IPS-18c (cell line): ENCODE results near the gene RCL1.

Experiments
- H3K4me3 ChIP-seq: 2 replicates; pipeline ENCODE4 v1.7.0; 2013; ENCODE audit warnings: low read depth, mild to moderate bottlenecking, low read length, moderate library complexity; ENCODE audit not compliant: insufficient read depth
- H3K9me3 ChIP-seq: one replicate; pipeline ENCODE4 v1.6.1; 2013; ENCODE audit warnings: mild to moderate bottlenecking, low read length, moderate library complexity; ENCODE audit not compliant: control insufficient read depth, insufficient read depth

Gene RCL1

GRCh38 chr9:4830699-4831098 is 38.0 kb downstream of the RCL1 start:
- Histone ChIP-seq H3K4me3 (no peak overlapping the region), H3K9me3 (no peaks in the 10 kb centered on the region)

- H3K9me3 ChIP-seq, result no peaks in the 10 kb centered on the region
- no peak overlapping the region for H3K4me3 ChIP-seq
These were observed 38.4 kb downstream of the RCL1 start for GRCh38 chr9:4831119-4831518.

DNA sequence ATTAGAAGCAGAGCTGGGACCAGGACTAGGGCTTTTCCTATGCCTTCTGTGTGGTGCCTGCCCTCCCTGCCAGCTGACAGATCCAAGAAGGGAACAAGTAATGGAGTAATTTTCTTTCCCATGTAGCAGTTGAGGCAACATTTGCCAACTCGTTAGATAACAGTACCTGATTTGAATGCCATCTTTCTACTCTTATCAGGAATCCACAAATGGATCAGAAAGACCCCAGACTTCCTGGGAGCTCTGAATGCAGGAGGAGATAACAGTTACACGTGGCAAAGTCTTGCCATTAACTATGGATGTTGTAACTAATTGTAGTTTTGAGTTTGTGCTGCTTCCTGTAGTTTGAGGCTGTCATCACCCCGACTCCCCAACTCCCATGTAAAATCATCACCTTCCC is 39.2 kb downstream of the RCL1 start:
- no peak overlapping the region for H3K4me3 ChIP-seq
- no peaks in the 10 kb centered on the region for H3K9me3 ChIP-seq

GRCh38 chr9:4832786-4833579 is 40.2 kb downstream of the RCL1 start:
- Histone ChIP-seq H3K4me3 (no peak overlapping the region), H3K9me3 (no peaks in the 10 kb centered on the region)

- Histone ChIP-seq H3K4me3 (no peak overlapping the region), H3K9me3 (no peaks in the 10 kb centered on the region)
These were observed 41.2 kb downstream of the RCL1 start for GRCh38 chr9:4833781-4834560.

GRCh38 chr9:4836676-4837075 is 43.9 kb downstream of the RCL1 start:
- H3K4me3 ChIP-seq, result no peak overlapping the region
- no peaks in the 10 kb centered on the region for H3K9me3 ChIP-seq

GRCh38 chr9:4837261-4838188 is 44.8 kb downstream of the RCL1 start:
- no peaks in the 10 kb centered on the region for H3K9me3 ChIP-seq

GRCh38 chr9:4838189-4838546 is 45.4 kb downstream of the RCL1 start:
- Histone ChIP-seq H3K9me3 (no peaks in the 10 kb centered on the region), H3K4me3 (no peak overlapping the region)

More at GRCh38 chr9:4837261-4838188, 44.8 kb downstream of the RCL1 start:
- H3K4me3 ChIP-seq, result no peak overlapping the region

DNA sequence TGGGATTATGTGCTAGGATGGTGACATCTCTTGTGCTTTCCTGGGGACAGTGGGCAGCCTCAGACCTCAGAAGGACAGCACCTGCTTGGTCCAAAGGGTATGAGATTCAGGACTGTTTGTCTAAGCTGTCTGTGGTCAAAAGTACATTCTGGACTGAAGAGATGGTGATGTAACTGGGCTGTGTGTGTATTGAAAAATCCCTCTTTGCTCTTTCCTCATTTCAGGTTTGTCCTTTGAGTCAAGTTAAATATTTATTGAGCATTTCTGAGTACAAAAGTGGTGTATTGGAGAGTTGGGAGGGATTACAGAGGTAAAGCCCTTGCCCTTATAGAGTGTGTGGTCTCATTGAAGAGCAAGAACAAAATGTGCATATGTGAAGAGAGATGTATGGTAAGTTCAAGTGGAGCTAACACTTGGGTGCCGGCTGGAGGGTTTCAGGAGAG is 46.7 kb downstream of the RCL1 start:
- H3K4me3 ChIP-seq, result no peak overlapping the region
- H3K9me3 ChIP-seq, result no peaks in the 10 kb centered on the region

- no peaks in the 10 kb centered on the region for H3K9me3 ChIP-seq
- H3K4me3 ChIP-seq, result no peak overlapping the region
These were observed 47.3 kb downstream of the RCL1 start for GRCh38 chr9:4840018-4840417.

GRCh38 chr9:4842213-4842612 is 49.5 kb downstream of the RCL1 start:
- H3K9me3 ChIP-seq, result no peaks in the 10 kb centered on the region
- no peak overlapping the region for H3K4me3 ChIP-seq

DNA sequence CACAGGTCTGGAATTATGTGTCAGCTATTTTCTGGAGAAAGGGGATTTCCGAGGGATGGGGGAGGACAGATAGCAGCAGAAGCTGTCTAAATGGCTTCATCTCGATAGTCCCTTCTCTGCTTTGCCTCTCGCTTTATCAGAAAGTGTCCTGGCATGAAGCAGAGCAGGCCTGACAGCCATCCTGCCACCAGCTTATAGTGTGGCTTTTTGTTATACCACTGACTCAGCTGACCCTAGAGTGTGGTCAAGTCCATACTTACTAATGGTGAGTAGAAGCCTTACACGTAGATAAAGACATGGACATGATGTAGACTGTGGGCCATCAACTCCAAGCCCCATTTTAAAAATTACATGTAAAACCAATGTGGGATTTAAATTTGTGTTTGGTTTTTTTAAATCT is 50.0 kb downstream of the RCL1 start:
- no peak overlapping the region for H3K4me3 ChIP-seq
- H3K9me3 ChIP-seq, result no peaks in the 10 kb centered on the region

- no peaks in the 10 kb centered on the region for H3K9me3 ChIP-seq
- no peak overlapping the region for H3K4me3 ChIP-seq
These were observed 51.5 kb downstream of the RCL1 start for GRCh38 chr9:4844056-4844838.

DNA sequence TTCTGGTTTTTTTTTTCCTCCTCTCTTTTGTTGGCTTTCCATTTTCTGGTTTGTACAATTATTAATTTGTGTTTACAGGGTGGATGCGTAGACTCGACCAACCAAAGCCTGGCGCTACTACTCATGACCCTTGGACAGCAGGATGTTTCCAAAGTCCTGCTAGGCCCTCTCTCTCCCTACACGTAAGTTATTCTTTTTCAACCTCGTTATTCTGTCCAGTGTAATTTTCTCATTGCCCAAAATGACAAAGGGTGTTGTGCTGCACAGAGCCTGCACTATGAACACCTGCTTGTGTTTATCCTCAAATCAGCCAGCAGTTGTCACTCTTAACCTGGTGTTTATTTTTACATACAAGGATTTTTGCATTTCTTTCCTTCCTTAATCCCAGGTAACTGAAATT is 56.6 kb downstream of the RCL1 start:
- Histone ChIP-seq H3K9me3 (no peaks in the 10 kb centered on the region), H3K4me3 (no peak overlapping the region)

- Histone ChIP-seq H3K4me3 (no peak overlapping the region), H3K9me3 (no peaks in the 10 kb centered on the region)
These were observed 58.0 kb downstream of the RCL1 start for GRCh38 chr9:4850603-4851310.

- Histone ChIP-seq H3K4me3 (no peak overlapping the region), H3K9me3 (no peaks in the 10 kb centered on the region)
These were observed 59.7 kb downstream of the RCL1 start for GRCh38 chr9:4852419-4852818.
